Brain microvascular endothelial cell (primary cell): Measurements from ENCODE around the gene ANXA6.

ENCODE experiments used
- DNase-seq: peaks from one replicate; pipeline ENCODE4 v3.0.0-alpha.2; 2020
- H3K27ac ChIP-seq: fragments of 250-450 bp; sonication (Bioruptor Pico); 2 replicates; pipeline ENCODE4 v1.5.1; 2020; ENCODE audit warnings: mild to moderate bottlenecking, moderate library complexity
- H3K27me3 ChIP-seq: fragments of 250-450 bp; sonication (Bioruptor Pico); replicated peaks from 2 replicates; pipeline ENCODE4 v1.5.1; 2020; ENCODE audit warnings: mild to moderate bottlenecking
- H3K36me3 ChIP-seq: fragments of 250-450 bp; sonication (Bioruptor Pico); replicated peaks from 2 replicates; pipeline ENCODE4 v1.5.1; 2020; ENCODE audit warnings: mild to moderate bottlenecking
- H3K4me3 ChIP-seq: 2 replicates; pipeline ENCODE4 v1.5.1; 2011; ENCODE audit warnings: low read depth, mild to moderate bottlenecking, control low read depth, low read length, moderate library complexity
- in situ Hi-C: cut with HindIII; loops from 2 replicates; pipeline ENCODE4 v1.10.0; 2017; ENCODE audit warnings: low sequenced_read_pairs, low pct_ligation_motif_present
- TF ChIP-seq, protein P1 (sequence below): IDR thresholded peaks from 2 replicates; pipeline ENCODE4 v1.5.1; 2011; ENCODE audit warnings: low read depth, mild to moderate bottlenecking, moderate library complexity, low read length, control low read depth, inconsistent platforms; ENCODE audit errors: missing control alignments

The ANXA6 gene

DNA sequence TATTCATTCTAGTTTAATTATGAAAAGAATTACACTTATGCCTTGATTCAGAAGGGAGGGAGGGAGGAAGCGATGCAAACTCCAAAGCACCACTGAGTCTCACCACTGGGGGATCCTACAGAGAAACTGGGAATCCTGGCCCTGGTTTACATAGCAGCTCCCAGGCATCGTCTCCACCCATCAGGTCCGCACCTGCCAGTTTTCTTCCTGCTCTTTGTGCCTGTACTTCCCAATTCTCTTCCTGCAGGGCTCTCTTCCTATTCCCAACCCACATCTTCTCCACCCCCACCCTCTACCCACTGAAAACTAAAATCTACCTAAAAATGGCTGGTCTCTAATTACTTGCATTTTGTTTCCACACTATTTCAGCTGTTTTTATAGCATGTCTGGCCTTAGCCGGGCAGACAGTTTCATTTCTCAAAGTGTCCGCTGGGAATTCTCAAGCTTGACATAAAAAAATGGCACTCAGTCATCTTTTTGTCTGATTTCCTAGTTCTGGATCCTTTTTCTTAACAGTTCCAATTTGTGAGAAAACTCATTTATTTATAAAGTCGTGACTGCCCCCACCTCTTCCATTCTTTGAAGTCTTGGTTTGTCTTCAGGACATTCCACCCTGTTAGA lies 75.2 kb downstream of the ANXA6 start:
- Histone ChIP-seq H3K4me3 (no peak overlapping the region), H3K36me3 (peaks cover 5% of the 10 kb centered on the region), H3K27me3 (no peaks in the 10 kb centered on the region), H3K27ac (no peak overlapping the region)
- no peak for DNase-seq
- in situ Hi-C loops = no loop called here
- TF ChIP-seq, protein P1, sequence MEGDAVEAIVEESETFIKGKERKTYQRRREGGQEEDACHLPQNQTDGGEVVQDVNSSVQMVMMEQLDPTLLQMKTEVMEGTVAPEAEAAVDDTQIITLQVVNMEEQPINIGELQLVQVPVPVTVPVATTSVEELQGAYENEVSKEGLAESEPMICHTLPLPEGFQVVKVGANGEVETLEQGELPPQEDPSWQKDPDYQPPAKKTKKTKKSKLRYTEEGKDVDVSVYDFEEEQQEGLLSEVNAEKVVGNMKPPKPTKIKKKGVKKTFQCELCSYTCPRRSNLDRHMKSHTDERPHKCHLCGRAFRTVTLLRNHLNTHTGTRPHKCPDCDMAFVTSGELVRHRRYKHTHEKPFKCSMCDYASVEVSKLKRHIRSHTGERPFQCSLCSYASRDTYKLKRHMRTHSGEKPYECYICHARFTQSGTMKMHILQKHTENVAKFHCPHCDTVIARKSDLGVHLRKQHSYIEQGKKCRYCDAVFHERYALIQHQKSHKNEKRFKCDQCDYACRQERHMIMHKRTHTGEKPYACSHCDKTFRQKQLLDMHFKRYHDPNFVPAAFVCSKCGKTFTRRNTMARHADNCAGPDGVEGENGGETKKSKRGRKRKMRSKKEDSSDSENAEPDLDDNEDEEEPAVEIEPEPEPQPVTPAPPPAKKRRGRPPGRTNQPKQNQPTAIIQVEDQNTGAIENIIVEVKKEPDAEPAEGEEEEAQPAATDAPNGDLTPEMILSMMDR = peak; percentile 64

DNA sequence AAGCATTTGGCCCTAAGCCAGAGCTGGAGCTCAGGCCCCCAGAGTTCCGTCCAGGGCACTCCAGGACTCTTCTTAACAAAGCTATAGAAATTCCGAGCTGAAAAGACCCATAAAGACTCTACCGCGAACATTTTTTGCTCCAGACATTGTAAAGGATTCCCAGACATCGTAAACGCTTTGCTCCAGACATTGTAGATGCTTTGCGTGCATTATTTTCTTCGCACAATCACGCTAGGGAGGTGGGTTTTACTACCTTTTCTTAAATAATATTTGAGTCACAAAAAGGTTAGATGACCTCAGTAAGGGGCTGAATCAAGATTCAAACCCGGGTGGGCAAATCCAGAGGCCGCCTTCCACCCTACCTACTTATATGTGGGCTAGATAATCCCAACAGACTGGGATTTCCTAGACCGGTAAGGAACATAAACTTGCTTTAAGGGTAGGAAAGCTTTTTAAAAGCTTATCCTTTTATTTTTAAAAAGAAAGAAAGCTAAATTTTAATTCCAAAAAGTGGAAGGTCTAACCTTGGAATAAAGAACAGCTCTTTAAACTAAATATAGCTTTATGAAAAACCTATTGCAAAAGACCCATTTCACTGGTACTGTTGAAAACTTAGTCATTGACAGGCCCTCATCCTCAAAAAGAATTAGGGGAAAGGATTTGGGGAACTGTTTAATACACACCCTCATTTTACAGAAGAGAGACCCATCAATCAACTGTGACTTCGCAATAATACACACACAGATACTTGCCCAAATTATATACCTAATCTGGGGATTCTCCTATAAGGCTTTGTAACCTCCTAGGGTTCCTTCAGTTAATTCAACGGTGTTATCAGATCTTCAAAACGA lies 75.9 kb downstream of the ANXA6 start:
- TF ChIP-seq, protein P1 = no peak
- in situ Hi-C loops = no loop called here
- no peaks in the 10 kb centered on the region for H3K27me3 ChIP-seq

DNA sequence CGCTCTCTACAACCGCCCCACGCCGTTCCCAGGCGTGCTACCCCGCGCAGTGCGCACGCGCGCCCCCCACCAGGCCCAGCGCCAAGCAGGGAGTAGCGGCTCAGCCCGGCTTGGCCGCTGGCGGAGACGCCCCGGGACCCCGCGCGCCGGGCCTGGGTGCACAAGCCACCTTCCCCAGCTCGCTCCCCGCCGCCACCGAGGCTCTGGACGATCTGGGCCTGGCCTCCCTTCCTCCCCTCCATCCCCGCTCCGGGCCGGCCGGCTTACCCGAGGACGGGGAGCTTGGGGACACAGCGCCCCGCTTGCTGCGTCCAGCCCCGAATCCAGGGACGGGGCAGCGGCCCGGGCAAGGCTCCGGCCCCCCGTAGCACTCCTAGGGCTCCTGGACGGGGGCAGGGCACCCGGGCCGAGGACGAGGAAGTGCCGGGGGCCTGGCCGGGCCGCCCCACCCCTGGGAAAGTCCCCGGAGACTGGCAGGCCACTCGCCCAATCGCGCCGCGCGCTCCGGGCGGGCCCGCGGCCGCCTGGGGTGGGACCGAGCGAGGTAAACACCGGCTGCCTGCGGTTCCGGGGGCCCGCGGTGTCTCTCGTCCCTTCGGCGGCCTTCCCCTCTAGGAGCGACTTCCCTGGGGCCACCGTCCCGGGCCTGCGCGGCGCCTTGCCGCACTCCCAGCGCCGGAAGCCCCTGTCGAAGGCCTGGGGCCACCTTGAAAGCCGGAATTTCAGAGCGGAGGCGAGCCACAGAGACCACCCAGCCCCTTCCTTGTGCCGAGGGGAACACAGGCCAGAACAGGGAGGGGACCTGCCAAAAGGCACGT lies 76.8 kb downstream of the ANXA6 start, which contains the start of gene TNIP1:
Gene TNIP1 (minus strand): TSS at position 422 of the 818 bp plus-strand sequence. CDS start 15,939 bp downstream, outside the sequence.
- in situ Hi-C loops = no loop called here
- Histone ChIP-seq H3K36me3 (peaks cover 7% of the 10 kb centered on the region), H3K27ac (peak within 1 kb of the TSS; percentile 99), H3K27me3 (no peaks in the 10 kb centered on the region), H3K4me3 (peak within 1 kb of the TSS; percentile 74)
- TF ChIP-seq, protein P1 = no peak
- DNase-seq = peak; percentile 78

More for the DNA sequence above, 75.9 kb downstream of the ANXA6 start:
- peaks cover 7% of the 10 kb centered on the region for H3K36me3 ChIP-seq
- H3K27ac ChIP-seq = peak overlapping the region; percentile 99
- H3K4me3 ChIP-seq = peak overlapping the region; percentile 74
- peak; percentile 50 for DNase-seq

DNA sequence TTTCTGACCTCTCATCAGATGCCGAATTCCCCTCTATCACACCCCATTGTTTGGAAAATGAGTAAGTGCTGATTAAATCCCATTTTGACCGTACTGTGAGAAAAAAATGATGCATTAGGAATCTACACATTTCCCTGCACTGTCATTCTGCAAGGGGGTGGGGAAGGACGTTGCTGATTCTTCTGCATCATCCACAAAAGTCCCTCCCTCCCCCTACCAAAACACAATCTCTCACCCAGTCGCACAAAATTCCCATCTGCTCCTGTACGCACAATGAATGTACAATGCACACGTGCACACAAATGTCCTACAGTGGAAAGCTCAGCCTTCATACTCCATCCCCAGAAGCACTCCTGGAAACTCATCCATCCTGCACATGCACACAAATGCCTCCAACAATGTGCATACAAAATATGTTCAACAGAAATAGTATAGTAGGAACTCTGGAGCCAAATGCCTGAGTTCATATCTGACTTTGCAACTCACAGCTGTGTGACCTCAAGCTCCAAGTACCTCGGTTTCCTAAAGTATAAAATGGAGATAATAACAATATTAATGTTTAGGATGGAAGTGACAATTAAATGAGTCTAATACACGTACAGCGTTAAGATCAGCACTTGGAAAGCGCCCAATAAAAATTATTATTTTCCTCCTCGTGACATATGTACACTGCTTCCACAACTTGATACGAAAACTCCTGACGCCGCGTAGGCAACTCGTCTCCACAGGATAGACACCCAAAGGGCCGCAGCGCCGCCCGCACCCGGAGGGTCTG lies 77.6 kb downstream of the ANXA6 start:
- peak; percentile 95 for DNase-seq
- Histone ChIP-seq H3K27me3 (no peaks in the 10 kb centered on the region), H3K4me3 (peak overlapping the region; percentile 74), H3K27ac (peak overlapping the region; percentile 99), H3K36me3 (peaks cover 7% of the 10 kb centered on the region)
- in situ Hi-C loops = no loop called here
- TF ChIP-seq, protein P1 = no peak
